ENCODE results near the gene STIM1. TPM values are rescaled to one million over a fixed set of nuclear protein-coding genes. Genes with fewer than 3 reads are reported as not detected.
"Not testable (repeated sequence)": the region's sequence is repeated elsewhere in the genome, so short reads cannot be mapped to it uniquely, and the experiment has no call there.

STIM1 gene
- total RNA-seq, 1 experiment from 2014 or later = 93.6 TPM

- H3K27me3 ChIP-seq (ENCODE audit: control insufficient read depth, insufficient read depth, low read length) = no peaks in the 10 kb centered on the region
- ChIA-PET POLR2A (interaction anchor here (0.7 kb wide), 1 partner anchor 61 kb away, joined by 8 read pairs; no protein-coding TSS in a partner anchor), CTCF (interaction anchor here (0.6 kb wide), 1 partner anchor 244 kb away, joined by 7 read pairs; no protein-coding TSS in a partner anchor)
- in situ Hi-C loops (cut with HindIII; ENCODE audit: low pct_unique_long_range_greater_than_20kb, low sequenced_read_pairs) = no loop called here
- no peaks in the 10 kb centered on the region for H3K9me3 ChIP-seq (ENCODE audit: control insufficient read depth, insufficient read depth, low read depth, low read length)
- H3K27ac ChIP-seq (ENCODE audit: low read length) = no peak overlapping the region
- no peak for ATAC-seq
- no TSS peak for BruUV-seq (replicated peaks)
- no peak overlapping the region for H3K4me3 ChIP-seq (ENCODE audit: low read depth in 2 of 2, low read length in 2 of 2)
- intact Hi-C loops (cut with micrococcal nuclease; ENCODE audit: unreplicated experiment) = no loop called here
- TF ChIP-seq, protein P1, sequence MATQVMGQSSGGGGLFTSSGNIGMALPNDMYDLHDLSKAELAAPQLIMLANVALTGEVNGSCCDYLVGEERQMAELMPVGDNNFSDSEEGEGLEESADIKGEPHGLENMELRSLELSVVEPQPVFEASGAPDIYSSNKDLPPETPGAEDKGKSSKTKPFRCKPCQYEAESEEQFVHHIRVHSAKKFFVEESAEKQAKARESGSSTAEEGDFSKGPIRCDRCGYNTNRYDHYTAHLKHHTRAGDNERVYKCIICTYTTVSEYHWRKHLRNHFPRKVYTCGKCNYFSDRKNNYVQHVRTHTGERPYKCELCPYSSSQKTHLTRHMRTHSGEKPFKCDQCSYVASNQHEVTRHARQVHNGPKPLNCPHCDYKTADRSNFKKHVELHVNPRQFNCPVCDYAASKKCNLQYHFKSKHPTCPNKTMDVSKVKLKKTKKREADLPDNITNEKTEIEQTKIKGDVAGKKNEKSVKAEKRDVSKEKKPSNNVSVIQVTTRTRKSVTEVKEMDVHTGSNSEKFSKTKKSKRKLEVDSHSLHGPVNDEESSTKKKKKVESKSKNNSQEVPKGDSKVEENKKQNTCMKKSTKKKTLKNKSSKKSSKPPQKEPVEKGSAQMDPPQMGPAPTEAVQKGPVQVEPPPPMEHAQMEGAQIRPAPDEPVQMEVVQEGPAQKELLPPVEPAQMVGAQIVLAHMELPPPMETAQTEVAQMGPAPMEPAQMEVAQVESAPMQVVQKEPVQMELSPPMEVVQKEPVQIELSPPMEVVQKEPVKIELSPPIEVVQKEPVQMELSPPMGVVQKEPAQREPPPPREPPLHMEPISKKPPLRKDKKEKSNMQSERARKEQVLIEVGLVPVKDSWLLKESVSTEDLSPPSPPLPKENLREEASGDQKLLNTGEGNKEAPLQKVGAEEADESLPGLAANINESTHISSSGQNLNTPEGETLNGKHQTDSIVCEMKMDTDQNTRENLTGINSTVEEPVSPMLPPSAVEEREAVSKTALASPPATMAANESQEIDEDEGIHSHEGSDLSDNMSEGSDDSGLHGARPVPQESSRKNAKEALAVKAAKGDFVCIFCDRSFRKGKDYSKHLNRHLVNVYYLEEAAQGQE (IDR thresholded peaks at IDR 0.05; ENCODE audit: insufficient read depth in 1 of 2, low read depth in 2 of 2, low read length in 1 of 2) = no peak
- TF ChIP-seq, protein P2, sequence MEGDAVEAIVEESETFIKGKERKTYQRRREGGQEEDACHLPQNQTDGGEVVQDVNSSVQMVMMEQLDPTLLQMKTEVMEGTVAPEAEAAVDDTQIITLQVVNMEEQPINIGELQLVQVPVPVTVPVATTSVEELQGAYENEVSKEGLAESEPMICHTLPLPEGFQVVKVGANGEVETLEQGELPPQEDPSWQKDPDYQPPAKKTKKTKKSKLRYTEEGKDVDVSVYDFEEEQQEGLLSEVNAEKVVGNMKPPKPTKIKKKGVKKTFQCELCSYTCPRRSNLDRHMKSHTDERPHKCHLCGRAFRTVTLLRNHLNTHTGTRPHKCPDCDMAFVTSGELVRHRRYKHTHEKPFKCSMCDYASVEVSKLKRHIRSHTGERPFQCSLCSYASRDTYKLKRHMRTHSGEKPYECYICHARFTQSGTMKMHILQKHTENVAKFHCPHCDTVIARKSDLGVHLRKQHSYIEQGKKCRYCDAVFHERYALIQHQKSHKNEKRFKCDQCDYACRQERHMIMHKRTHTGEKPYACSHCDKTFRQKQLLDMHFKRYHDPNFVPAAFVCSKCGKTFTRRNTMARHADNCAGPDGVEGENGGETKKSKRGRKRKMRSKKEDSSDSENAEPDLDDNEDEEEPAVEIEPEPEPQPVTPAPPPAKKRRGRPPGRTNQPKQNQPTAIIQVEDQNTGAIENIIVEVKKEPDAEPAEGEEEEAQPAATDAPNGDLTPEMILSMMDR (IDR thresholded peaks at IDR 0.05) = no peak
- no peak for TF ChIP-seq POLR2AphosphoS5 (IDR thresholded peaks at IDR 0.05; ENCODE audit: low read depth, low read length)
- H3K4me1 ChIP-seq (ENCODE audit: control insufficient read depth, insufficient read depth, low read length) = no peaks in the 10 kb centered on the region
- DNase-seq (ENCODE audit: low read depth, low spot score) = no peak
- no peaks in the 10 kb centered on the region for H3K36me3 ChIP-seq (ENCODE audit: control insufficient read depth, insufficient read depth, low read length)
Observed at GRCh38 chr11:4050138-4050537, 194.7 kb downstream of the STIM1 start.

DNA sequence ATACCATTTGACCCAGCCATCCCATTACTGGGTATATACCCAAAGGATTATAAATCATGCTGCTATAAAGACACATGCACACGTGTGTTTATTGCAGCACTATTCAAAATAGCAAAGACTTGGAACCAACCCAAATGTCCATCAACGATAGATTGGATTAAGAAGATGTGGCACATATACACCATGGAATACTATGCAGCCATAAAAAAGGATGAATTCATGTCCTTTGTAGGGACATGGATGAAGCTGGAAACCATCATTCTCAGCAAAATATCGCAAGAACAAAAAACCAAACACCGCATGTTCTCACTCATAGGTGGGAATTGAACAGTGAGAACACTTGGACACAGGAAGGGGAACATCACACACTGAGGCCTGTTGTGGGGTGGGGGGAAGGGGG is 197.7 kb downstream of the STIM1 start:
- H3K27ac ChIP-seq (ENCODE audit: low read length); DNase-seq (ENCODE audit: low read depth, low spot score); H3K36me3 ChIP-seq (ENCODE audit: control insufficient read depth, insufficient read depth, low read length); CTCF ChIA-PET; H3K27me3 ChIP-seq (ENCODE audit: control insufficient read depth, insufficient read depth, low read length); POLR2A ChIA-PET; H3K9me3 ChIP-seq (ENCODE audit: control insufficient read depth, insufficient read depth, low read depth, low read length); in situ Hi-C loops (cut with HindIII; ENCODE audit: low pct_unique_long_range_greater_than_20kb, low sequenced_read_pairs); H3K4me3 ChIP-seq (ENCODE audit: low read depth in 2 of 2, low read length in 2 of 2); BruUV-seq (replicated peaks); intact Hi-C loops (cut with micrococcal nuclease; ENCODE audit: unreplicated experiment); H3K4me1 ChIP-seq (ENCODE audit: control insufficient read depth, insufficient read depth, low read length); ATAC-seq: not testable (repeated sequence)

DNA sequence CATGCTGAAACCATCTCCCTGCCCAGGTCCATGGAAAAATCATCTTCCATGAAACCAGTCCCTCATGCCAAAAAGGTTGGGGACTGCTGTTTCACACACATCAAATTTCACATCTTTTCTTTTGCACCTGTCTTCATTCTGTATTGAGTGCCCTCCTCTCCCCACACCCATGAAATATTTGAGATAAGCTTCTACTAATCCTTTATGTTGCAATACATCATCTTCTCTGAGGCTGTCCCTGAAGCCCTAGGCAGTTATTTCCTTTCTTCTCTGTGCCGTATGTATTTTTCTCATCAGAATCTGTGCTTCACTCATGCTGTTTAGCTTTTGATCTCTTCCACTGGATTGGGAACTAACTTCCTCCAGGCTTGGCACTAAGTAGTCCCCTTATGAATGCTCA is 199.2 kb downstream of the STIM1 start:
- H3K4me1 ChIP-seq (ENCODE audit: control insufficient read depth, insufficient read depth, low read length) = no peaks in the 10 kb centered on the region
- in situ Hi-C loops (cut with HindIII; ENCODE audit: low pct_unique_long_range_greater_than_20kb, low sequenced_read_pairs) (no loop called here), intact Hi-C loops (cut with micrococcal nuclease; ENCODE audit: unreplicated experiment) (no loop called here)
- no peak for DNase-seq (ENCODE audit: low read depth, low spot score)
- H3K9me3 ChIP-seq (ENCODE audit: control insufficient read depth, insufficient read depth, low read depth, low read length) = no peaks in the 10 kb centered on the region
- H3K27ac ChIP-seq (ENCODE audit: low read length) = no peak overlapping the region
- H3K4me3 ChIP-seq (ENCODE audit: low read depth in 2 of 2, low read length in 2 of 2) = no peak overlapping the region
- ChIA-PET POLR2A (no interaction called here), CTCF (no interaction called here)
- ATAC-seq = no peak
- BruUV-seq (replicated peaks) = no TSS peak
- H3K36me3 ChIP-seq (ENCODE audit: control insufficient read depth, insufficient read depth, low read length) = no peaks in the 10 kb centered on the region
- TF ChIP-seq, protein P2 (IDR thresholded peaks at IDR 0.05) = no peak
- TF ChIP-seq POLR2AphosphoS5 (IDR thresholded peaks at IDR 0.05; ENCODE audit: low read depth, low read length) = no peak
- no peak for TF ChIP-seq TCF7L2 (IDR thresholded peaks at IDR 0.05; ENCODE audit: low read depth, low read length)
- TF ChIP-seq, protein P1 (IDR thresholded peaks at IDR 0.05; ENCODE audit: insufficient read depth in 1 of 2, low read depth in 2 of 2, low read length in 1 of 2) = no peak
- TF ChIP-seq SIN3A (IDR thresholded peaks at IDR 0.05; ENCODE audit: borderline replicate concordance, insufficient read depth, low read depth, low read length) = no peak
- no peaks in the 10 kb centered on the region for H3K27me3 ChIP-seq (ENCODE audit: control insufficient read depth, insufficient read depth, low read length)

Data from Panc1 (cell line).